Cerebellar nuclear complex (tissue), 1 donor: ENCODE data around the gene EPG5.
"Not testable (repeated sequence)": the region's sequence is repeated elsewhere in the genome, so short reads cannot be mapped to it uniquely, and the experiment has no call there.

ENCODE experiments used
- DNase-seq, 2 experiments: peaks; one replicate each; lab custom pipeline; 2025; lab: John Stamatoyannopoulos, UW

EPG5 gene

GRCh38 chr18:45967007-45967706 is at the start of gene EPG5:
TSS of gene EPG5 (minus strand) at chr18:45967329. CDS start at chr18:45967239, 90 bp downstream.
- DNase-seq, result peak; percentile 36 to 81

GRCh38 chr18:46013484-46014189 is 46.5 kb upstream of the EPG5 start:
- no peak for DNase-seq

GRCh38 chr18:46010676-46011075 is 43.5 kb upstream of the EPG5 start:
- DNase-seq, result no peak

- DNase-seq, result no peak
Observed at GRCh38 chr18:46010050-46010449, 42.9 kb upstream of the EPG5 start.

GRCh38 chr18:46009125-46009840 is 42.2 kb upstream of the EPG5 start:
- DNase-seq, result no peak

GRCh38 chr18:46008531-46008930 is 41.4 kb upstream of the EPG5 start:
- DNase-seq, result no peak

GRCh38 chr18:46007165-46007564 is 40.0 kb upstream of the EPG5 start:
- no peak for DNase-seq

- no peak for DNase-seq
Observed at GRCh38 chr18:46002934-46003333, 35.8 kb upstream of the EPG5 start.

- no peak for DNase-seq
Observed at GRCh38 chr18:46001892-46002291, 34.8 kb upstream of the EPG5 start.

GRCh38 chr18:46001074-46001473 is 33.9 kb upstream of the EPG5 start:
- DNase-seq, result no peak

- no peak for DNase-seq
Observed at GRCh38 chr18:45999536-45999935, 32.4 kb upstream of the EPG5 start.

- no peak for DNase-seq
Observed at GRCh38 chr18:45998244-45998643, 31.1 kb upstream of the EPG5 start.

GRCh38 chr18:45997700-45998151 is 30.6 kb upstream of the EPG5 start:
- no peak for DNase-seq

GRCh38 chr18:45995461-45995860 is 28.3 kb upstream of the EPG5 start:
- DNase-seq, result no peak

- no peak for DNase-seq
Observed at GRCh38 chr18:45993438-45993837, 26.3 kb upstream of the EPG5 start.

- DNase-seq, result not testable (repeated sequence)
Observed at GRCh38 chr18:45992527-45992926, 25.4 kb upstream of the EPG5 start.

- no peak for DNase-seq
Observed at GRCh38 chr18:45991788-45992187, 24.7 kb upstream of the EPG5 start.

GRCh38 chr18:45984546-45985235 is 17.6 kb upstream of the EPG5 start:
- DNase-seq, result no peak

GRCh38 chr18:45981821-45982220 is 14.7 kb upstream of the EPG5 start:
- no peak for DNase-seq

- no peak for DNase-seq
Observed at GRCh38 chr18:45980229-45980628, 13.1 kb upstream of the EPG5 start.

- no peak for DNase-seq
Observed at GRCh38 chr18:45978084-45978483, 11.0 kb upstream of the EPG5 start.

- no peak for DNase-seq
Observed at GRCh38 chr18:45976974-45977373, 9.8 kb upstream of the EPG5 start.
